SK-N-SH treated with all-trans-retinoic acid at 6 μM for 48 hours (cell line): ENCODE measurements around the gene PM20D1.

Experiments
- BACH2 ChIP-seq: fragments of 250-450 bp; sonication (Bioruptor Pico); IDR thresholded peaks from 2 replicates; pipeline ENCODE4 v1.9.0; 2021; ENCODE audit warnings: mild to moderate bottlenecking, borderline replicate concordance
- CREB5 ChIP-seq: fragments of 250-450 bp; sonication (Bioruptor Pico); IDR thresholded peaks from 2 replicates; pipeline ENCODE4 v1.5.1; 2020; ENCODE audit warnings: low read depth, mild to moderate bottlenecking, moderate library complexity
- CSDC2 ChIP-seq: fragments of 250-450 bp; sonication (Bioruptor Pico); IDR thresholded peaks from 2 replicates; pipeline ENCODE4 v1.5.0; 2020; ENCODE audit warnings: mild to moderate bottlenecking, moderate library complexity
- CSRNP3 ChIP-seq: fragments of 250-450 bp; sonication (Bioruptor Pico); IDR thresholded peaks from 2 replicates; pipeline ENCODE4 v1.5.1; 2021; ENCODE audit warnings: mild to moderate bottlenecking, moderate library complexity
- PATZ1 ChIP-seq: fragments of 250-450 bp; sonication (Bioruptor Pico); IDR thresholded peaks from 2 replicates; pipeline ENCODE4 v1.8.0; 2020; ENCODE audit warnings: mild to moderate bottlenecking, moderate library complexity, borderline replicate concordance
- PPARA ChIP-seq: fragments of 250-450 bp; sonication (Bioruptor Pico); IDR thresholded peaks from 2 replicates; pipeline ENCODE4 v1.5.0; 2020; ENCODE audit warnings: mild to moderate bottlenecking, borderline replicate concordance
- RARB ChIP-seq: fragments of 250-450 bp; sonication (Bioruptor Pico); IDR thresholded peaks from 2 replicates; pipeline ENCODE4 v1.8.0; 2021; ENCODE audit warnings: mild to moderate bottlenecking, moderate library complexity
- SNAI2 ChIP-seq: fragments of 250-450 bp; sonication (Bioruptor Pico); IDR thresholded peaks from 2 replicates; pipeline ENCODE4 v1.5.0; 2020; ENCODE audit warnings: mild to moderate bottlenecking, moderate library complexity
- TCF4 ChIP-seq: fragments of 250-450 bp; sonication (Bioruptor Pico); IDR thresholded peaks from 2 replicates; pipeline ENCODE4 v1.8.0; 2021; ENCODE audit warnings: mild to moderate bottlenecking, moderate library complexity, borderline replicate concordance
- TSHZ2 ChIP-seq: fragments of 250-450 bp; sonication (Bioruptor Pico); IDR thresholded peaks from 2 replicates; pipeline ENCODE4 v1.5.0; 2020; ENCODE audit warnings: mild to moderate bottlenecking, moderate library complexity
- ZFP3 ChIP-seq: fragments of 250-450 bp; sonication (Bioruptor Pico); IDR thresholded peaks from 2 replicates; pipeline ENCODE4 v1.5.0; 2020; ENCODE audit warnings: mild to moderate bottlenecking, moderate library complexity
- ZFP30 ChIP-seq: fragments of 450-650 bp; formaldehyde crosslinking; IDR thresholded peaks from 2 replicates; pipeline ENCODE4 v1.5.0; 2022; ENCODE audit warnings: mild to moderate bottlenecking, moderate library complexity
- ZNF565 ChIP-seq: fragments of 450-650 bp; formaldehyde crosslinking; conservative IDR thresholded peaks from 2 replicates; pipeline ENCODE4 v1.5.0; 2020; ENCODE audit warnings: low read depth, mild to moderate bottlenecking, moderate library complexity
- ZNF70 ChIP-seq: fragments of 450-650 bp; formaldehyde crosslinking; IDR thresholded peaks from 2 replicates; pipeline ENCODE4 v1.5.0; 2020; ENCODE audit warnings: mild to moderate bottlenecking, moderate library complexity

- TF ChIP-seq PPARA (CRISPR knock-in tag) (no peak), CSDC2 (CRISPR knock-in tag) (no peak), ZNF565 (CRISPR knock-in tag) (no peak), ZFP30 (CRISPR knock-in tag) (no peak), RARB (CRISPR knock-in tag) (no peak), TCF4 (CRISPR knock-in tag) (no peak), PATZ1 (CRISPR knock-in tag) (no peak), TSHZ2 (CRISPR knock-in tag) (no peak), ZFP3 (no peak), SNAI2 (no peak), BACH2 (no peak), CREB5 (CRISPR knock-in tag) (no peak), ZNF70 (no peak), CSRNP3 (CRISPR knock-in tag) (no peak)
Measured at GRCh38 chr1:205800981-205801703, 48.8 kb downstream of the PM20D1 start.
